HAP-1 (cell line): ENCODE measurements around the gene AMBRA1.

ENCODE experiments used
- DNase-seq, 2 experiments: peaks; one replicate each; pipeline ENCODE4 v3.0.0-alpha.2; 2016 to 2020; ENCODE audit warnings: low spot score in 2 of 2
- H3K27me3 ChIP-seq: fragments of 250-450 bp; sonication (Bioruptor Pico); 2 replicates; pipeline ENCODE4 v1.5.1; 2020; ENCODE audit warnings: low read depth, mild to moderate bottlenecking, moderate library complexity
- H3K36me3 ChIP-seq: fragments of 250-450 bp; sonication (Bioruptor Pico); replicated peaks from 2 replicates; pipeline ENCODE4 v1.5.1; 2020; ENCODE audit warnings: mild to moderate bottlenecking
- H3K4me1 ChIP-seq: fragments of 250-450 bp; sonication (Bioruptor Pico); 2 replicates; pipeline ENCODE4 v1.5.1; 2020; ENCODE audit warnings: mild to moderate bottlenecking
- H3K4me3 ChIP-seq: fragments of 250-450 bp; sonication (Bioruptor Pico); 2 replicates; pipeline ENCODE4 v1.5.1; 2020; ENCODE audit warnings: mild to moderate bottlenecking, moderate library complexity
- H3K9me3 ChIP-seq: fragments of 250-450 bp; sonication (Bioruptor Pico); 2 replicates; pipeline ENCODE4 v1.5.1; 2020; ENCODE audit warnings: mild to moderate bottlenecking, moderate library complexity
- in situ Hi-C: fragments of 300-500 bp; cut with MboI; formaldehyde crosslinking; loops from 3 replicates; pipeline ENCODE4 v1.14.3; 2020; ENCODE audit warnings: low sequenced_read_pairs, inconsistent platforms, mixed read lengths

The AMBRA1 gene

DNA sequence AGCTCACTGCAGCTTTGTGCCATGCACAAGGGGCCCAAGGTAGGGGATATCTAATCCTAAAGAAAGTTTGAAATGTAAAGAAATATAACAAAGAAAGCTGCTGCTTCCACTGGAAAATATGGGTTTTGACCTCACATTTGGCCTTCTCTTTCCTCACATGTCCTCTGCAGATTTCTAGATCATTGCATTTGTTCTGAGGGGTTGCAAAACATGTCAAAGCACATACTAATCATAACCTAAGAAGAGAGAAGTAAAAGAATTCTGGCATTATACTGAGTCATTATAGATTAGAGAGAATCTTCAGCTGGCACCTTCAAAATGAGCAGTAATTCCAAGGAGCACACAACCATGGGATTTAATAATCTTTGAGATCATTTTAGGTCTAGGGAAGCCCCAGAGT lies 109.7 kb downstream of the AMBRA1 start:
- in situ Hi-C loops: no loop called here

GRCh38 chr11:46480909-46481308 lies 112.9 kb downstream of the AMBRA1 start:
- Histone ChIP-seq H3K27me3 (no peaks in the 10 kb centered on the region), H3K36me3 (no peaks in the 10 kb centered on the region), H3K4me1 (no peaks in the 10 kb centered on the region), H3K4me3 (no peak overlapping the region), H3K9me3 (no peaks in the 10 kb centered on the region)
- DNase-seq: no peak
- in situ Hi-C loops: no loop called here

More for the DNA sequence above, 109.7 kb downstream of the AMBRA1 start:
- Histone ChIP-seq H3K36me3 (no peaks in the 10 kb centered on the region), H3K9me3 (no peaks in the 10 kb centered on the region), H3K27me3 (no peaks in the 10 kb centered on the region), H3K4me1 (no peaks in the 10 kb centered on the region), H3K4me3 (no peak overlapping the region)
- DNase-seq: no peak

- Histone ChIP-seq H3K4me1 (no peaks in the 10 kb centered on the region), H3K4me3 (no peak overlapping the region), H3K9me3 (no peaks in the 10 kb centered on the region), H3K27me3 (no peaks in the 10 kb centered on the region), H3K36me3 (no peaks in the 10 kb centered on the region)
- DNase-seq: no peak
- in situ Hi-C loops: no loop called here
Measured at GRCh38 chr11:46480166-46480726, 113.6 kb downstream of the AMBRA1 start.

DNA sequence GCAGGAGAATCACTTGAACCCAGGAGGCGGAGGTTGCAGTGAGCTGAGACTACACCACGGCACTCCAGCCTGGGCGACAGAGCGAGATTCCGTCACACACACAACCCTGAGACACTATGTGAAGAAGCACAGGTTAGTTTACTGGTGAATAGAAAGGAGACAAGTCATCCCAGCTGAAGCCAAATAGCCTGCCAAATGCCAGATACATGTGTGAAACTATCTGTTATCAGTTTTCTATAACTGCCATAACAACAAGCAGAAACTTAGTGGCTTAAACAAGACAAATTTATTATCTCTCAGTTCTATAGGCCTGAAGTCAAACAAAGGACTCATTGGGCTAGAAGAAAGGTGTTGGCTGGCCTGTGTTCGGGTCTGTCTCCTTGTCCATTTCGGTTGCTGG lies 114.2 kb downstream of the AMBRA1 start:
- in situ Hi-C loops: no loop called here
- no peak overlapping the region for H3K4me3 ChIP-seq
- H3K9me3 ChIP-seq: no peaks in the 10 kb centered on the region
- H3K27me3 ChIP-seq: no peaks in the 10 kb centered on the region
- no peaks in the 10 kb centered on the region for H3K36me3 ChIP-seq
- H3K4me1 ChIP-seq: no peaks in the 10 kb centered on the region
- DNase-seq: no peak

- in situ Hi-C loops: no loop called here
- H3K36me3 ChIP-seq: no peaks in the 10 kb centered on the region
- no peaks in the 10 kb centered on the region for H3K27me3 ChIP-seq
- no peaks in the 10 kb centered on the region for H3K9me3 ChIP-seq
- no peaks in the 10 kb centered on the region for H3K4me1 ChIP-seq
- no peak for DNase-seq
- H3K4me3 ChIP-seq: no peak overlapping the region
Measured at GRCh38 chr11:46478196-46478595, 115.6 kb downstream of the AMBRA1 start.

DNA sequence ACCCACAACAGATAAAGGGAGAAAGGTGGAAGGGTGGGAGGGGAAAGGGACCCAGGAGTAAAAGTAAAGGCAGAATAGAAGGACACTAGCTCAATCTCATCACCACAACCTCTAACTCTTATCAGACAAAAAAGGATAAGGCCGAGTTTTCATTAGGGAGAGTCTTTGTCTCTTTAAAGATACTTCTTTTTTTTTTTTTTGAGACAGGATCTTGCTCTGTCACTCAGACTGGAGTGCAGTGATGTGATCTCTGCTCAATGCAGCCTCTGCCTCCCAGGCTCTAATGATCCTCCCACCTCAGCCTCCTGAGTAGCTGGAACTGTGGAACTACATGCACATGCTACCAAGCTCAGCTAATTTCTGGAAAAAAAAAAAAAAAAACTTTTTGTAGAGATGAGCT lies 116.7 kb downstream of the AMBRA1 start:
- no peaks in the 10 kb centered on the region for H3K4me1 ChIP-seq
- no peak overlapping the region for H3K4me3 ChIP-seq
- no peak for DNase-seq
- in situ Hi-C loops: no loop called here
- no peaks in the 10 kb centered on the region for H3K27me3 ChIP-seq
- H3K9me3 ChIP-seq: no peaks in the 10 kb centered on the region
- H3K36me3 ChIP-seq: no peaks in the 10 kb centered on the region

GRCh38 chr11:46475926-46476545 lies 117.8 kb downstream of the AMBRA1 start:
- no peaks in the 10 kb centered on the region for H3K9me3 ChIP-seq
- no peaks in the 10 kb centered on the region for H3K36me3 ChIP-seq
- no peaks in the 10 kb centered on the region for H3K27me3 ChIP-seq
- no peak overlapping the region for H3K4me3 ChIP-seq
- no peaks in the 10 kb centered on the region for H3K4me1 ChIP-seq
- DNase-seq: no peak
- in situ Hi-C loops: no loop called here

DNA sequence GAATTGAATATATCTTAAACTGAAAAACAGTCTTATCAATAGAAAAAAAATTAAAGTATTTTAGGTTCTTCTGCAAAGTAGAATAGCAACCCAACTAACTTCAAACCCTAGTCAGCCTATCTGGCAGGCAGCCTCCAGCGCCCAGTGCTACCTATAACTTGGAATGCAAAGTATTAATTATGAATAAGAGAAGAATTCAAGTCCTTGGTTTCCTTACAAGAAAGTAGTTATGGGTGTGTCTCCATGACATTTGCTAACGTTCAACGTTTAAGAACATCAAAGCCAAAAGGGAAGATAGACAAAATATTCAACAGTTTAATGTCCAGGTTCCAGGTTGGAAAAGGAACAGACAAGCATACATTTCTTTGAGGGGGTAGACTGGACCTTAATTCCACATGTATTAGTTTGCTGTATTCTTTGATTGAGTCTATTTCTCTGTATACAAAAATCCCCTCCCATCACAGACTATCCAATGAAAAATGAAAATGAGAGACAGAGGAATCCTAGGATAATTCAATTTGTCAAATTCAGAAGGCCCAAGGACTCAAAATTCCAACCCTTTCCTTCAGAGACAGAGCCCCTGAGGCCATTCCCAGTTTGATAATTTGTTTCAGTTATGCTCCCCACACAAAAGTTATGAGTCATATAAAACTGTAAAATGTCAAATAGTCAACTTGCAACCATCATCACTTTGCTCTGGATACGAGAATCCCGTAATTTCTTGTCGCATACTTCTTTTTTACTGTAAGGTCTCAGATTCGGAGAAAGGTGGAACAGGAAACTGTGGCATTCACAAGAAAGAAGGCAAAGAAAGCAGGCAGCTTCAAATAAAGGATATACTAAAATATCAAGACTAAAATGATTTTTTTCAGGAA lies 118.5 kb downstream of the AMBRA1 start:
- H3K4me3 ChIP-seq: no peak overlapping the region
- no peak for DNase-seq
- in situ Hi-C loops: no loop called here
- no peaks in the 10 kb centered on the region for H3K9me3 ChIP-seq
- H3K4me1 ChIP-seq: no peaks in the 10 kb centered on the region
- no peaks in the 10 kb centered on the region for H3K27me3 ChIP-seq
- no peaks in the 10 kb centered on the region for H3K36me3 ChIP-seq

GRCh38 chr11:46472662-46472994 lies 121.2 kb downstream of the AMBRA1 start:
- Histone ChIP-seq H3K36me3 (no peaks in the 10 kb centered on the region), H3K9me3 (no peaks in the 10 kb centered on the region), H3K27me3 (no peaks in the 10 kb centered on the region), H3K4me3 (no peak overlapping the region), H3K4me1 (no peaks in the 10 kb centered on the region)
- DNase-seq: no peak
- in situ Hi-C loops: no loop called here

GRCh38 chr11:46471943-46472661 lies 121.7 kb downstream of the AMBRA1 start:
- Histone ChIP-seq H3K36me3 (no peaks in the 10 kb centered on the region), H3K9me3 (no peaks in the 10 kb centered on the region), H3K4me3 (no peak overlapping the region), H3K27me3 (no peaks in the 10 kb centered on the region), H3K4me1 (no peaks in the 10 kb centered on the region)
- DNase-seq: no peak
- in situ Hi-C loops: no loop called here

- no peak for DNase-seq
- in situ Hi-C loops: no loop called here
- H3K36me3 ChIP-seq: no peaks in the 10 kb centered on the region
- H3K4me1 ChIP-seq: no peaks in the 10 kb centered on the region
- H3K9me3 ChIP-seq: no peaks in the 10 kb centered on the region
- no peaks in the 10 kb centered on the region for H3K27me3 ChIP-seq
- no peak overlapping the region for H3K4me3 ChIP-seq
Measured at GRCh38 chr11:46469926-46470325, 123.9 kb downstream of the AMBRA1 start.

DNA sequence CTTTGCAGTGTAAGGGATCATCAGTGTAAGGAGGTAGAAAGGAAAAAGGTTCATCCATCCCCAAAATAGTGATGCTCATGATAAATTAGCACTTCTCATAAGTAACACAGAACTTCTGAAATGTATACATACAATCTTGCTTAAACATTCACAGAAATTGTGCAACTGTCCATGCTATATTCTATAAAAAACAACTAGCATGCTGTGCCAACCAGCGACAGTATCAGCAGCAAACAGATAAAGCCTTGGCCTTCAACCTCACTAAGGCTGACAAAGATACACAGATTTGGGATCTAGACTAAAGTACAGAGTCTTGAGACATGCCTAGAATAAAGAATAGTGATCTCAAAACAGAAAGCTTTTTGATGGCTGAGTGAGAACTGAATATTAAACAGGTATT lies 128.1 kb downstream of the AMBRA1 start:
- no peak for DNase-seq
- in situ Hi-C loops: no loop called here
- H3K27me3 ChIP-seq: no peaks in the 10 kb centered on the region
- no peak overlapping the region for H3K4me3 ChIP-seq
- no peaks in the 10 kb centered on the region for H3K4me1 ChIP-seq
- H3K36me3 ChIP-seq: no peaks in the 10 kb centered on the region
- no peaks in the 10 kb centered on the region for H3K9me3 ChIP-seq

- no peak overlapping the region for H3K4me3 ChIP-seq
- no peak for DNase-seq
- in situ Hi-C loops: no loop called here
- H3K27me3 ChIP-seq: no peaks in the 10 kb centered on the region
- no peaks in the 10 kb centered on the region for H3K36me3 ChIP-seq
- no peaks in the 10 kb centered on the region for H3K9me3 ChIP-seq
- no peaks in the 10 kb centered on the region for H3K4me1 ChIP-seq
Measured at GRCh38 chr11:46463701-46464421, 130.0 kb downstream of the AMBRA1 start.
